ENCODE results near the gene MTMR10. TPM values are rescaled to one million over a fixed set of nuclear protein-coding genes. Genes with fewer than 3 reads are reported as not detected.

MTMR10 gene
- total RNA-seq, 1 experiment from 2014 or later = 5.0 TPM

GRCh38 chr15:30953183-30953582, 38.2 kb downstream of the MTMR10 start:
- no peaks in the 10 kb centered on the region for H3K9me3 Mint-ChIP-seq (ENCODE audit: low read depth, unreplicated experiment)
- no peak for DNase-seq
- no TSS peak for BruUV-seq (replicated peaks)
- TF ChIP-seq, protein P1, sequence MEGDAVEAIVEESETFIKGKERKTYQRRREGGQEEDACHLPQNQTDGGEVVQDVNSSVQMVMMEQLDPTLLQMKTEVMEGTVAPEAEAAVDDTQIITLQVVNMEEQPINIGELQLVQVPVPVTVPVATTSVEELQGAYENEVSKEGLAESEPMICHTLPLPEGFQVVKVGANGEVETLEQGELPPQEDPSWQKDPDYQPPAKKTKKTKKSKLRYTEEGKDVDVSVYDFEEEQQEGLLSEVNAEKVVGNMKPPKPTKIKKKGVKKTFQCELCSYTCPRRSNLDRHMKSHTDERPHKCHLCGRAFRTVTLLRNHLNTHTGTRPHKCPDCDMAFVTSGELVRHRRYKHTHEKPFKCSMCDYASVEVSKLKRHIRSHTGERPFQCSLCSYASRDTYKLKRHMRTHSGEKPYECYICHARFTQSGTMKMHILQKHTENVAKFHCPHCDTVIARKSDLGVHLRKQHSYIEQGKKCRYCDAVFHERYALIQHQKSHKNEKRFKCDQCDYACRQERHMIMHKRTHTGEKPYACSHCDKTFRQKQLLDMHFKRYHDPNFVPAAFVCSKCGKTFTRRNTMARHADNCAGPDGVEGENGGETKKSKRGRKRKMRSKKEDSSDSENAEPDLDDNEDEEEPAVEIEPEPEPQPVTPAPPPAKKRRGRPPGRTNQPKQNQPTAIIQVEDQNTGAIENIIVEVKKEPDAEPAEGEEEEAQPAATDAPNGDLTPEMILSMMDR (IDR thresholded peaks at IDR 0.05; ENCODE audit: unreplicated experiment) = no peak
- CTCF ChIA-PET = no interaction called here
- intact Hi-C loops (cut with micrococcal nuclease; ENCODE audit: unreplicated experiment) = no loop called here
- no peak overlapping the region for H3K4me3 Mint-ChIP-seq (ENCODE audit: low read depth, unreplicated experiment)
- H3K27me3 Mint-ChIP-seq (ENCODE audit: unreplicated experiment) = no peaks in the 10 kb centered on the region
- no peak overlapping the region for H3K27ac Mint-ChIP-seq (ENCODE audit: unreplicated experiment)
- H3K4me1 Mint-ChIP-seq (ENCODE audit: low read depth, unreplicated experiment) = no peaks in the 10 kb centered on the region
- no peaks in the 10 kb centered on the region for H3K36me3 Mint-ChIP-seq (ENCODE audit: insufficient read depth, unreplicated experiment)

GRCh38 chr15:30943654-30944335, 47.6 kb downstream of the MTMR10 start:
- DNase-seq = no peak
- Mint-ChIP-seq H3K27me3 (ENCODE audit: unreplicated experiment) (no peaks in the 10 kb centered on the region), H3K4me3 (ENCODE audit: low read depth, unreplicated experiment) (no peak overlapping the region), H3K36me3 (ENCODE audit: insufficient read depth, unreplicated experiment) (no peaks in the 10 kb centered on the region), H3K4me1 (ENCODE audit: low read depth, unreplicated experiment) (no peaks in the 10 kb centered on the region), H3K27ac (ENCODE audit: unreplicated experiment) (no peak overlapping the region), H3K9me3 (ENCODE audit: low read depth, unreplicated experiment) (no peaks in the 10 kb centered on the region)
- intact Hi-C loops (cut with micrococcal nuclease; ENCODE audit: unreplicated experiment) = no loop called here
- CTCF ChIA-PET = interaction anchor here (0.5 kb wide), 1 partner anchor 12 kb away, joined by 4 read pairs; no protein-coding TSS in a partner anchor
- BruUV-seq (replicated peaks) = no TSS peak
- TF ChIP-seq, protein P1 (IDR thresholded peaks at IDR 0.05; ENCODE audit: unreplicated experiment) = no peak

GRCh38 chr15:30941520-30941919, 49.9 kb downstream of the MTMR10 start:
- no peaks in the 10 kb centered on the region for H3K27me3 Mint-ChIP-seq (ENCODE audit: unreplicated experiment)

DNA sequence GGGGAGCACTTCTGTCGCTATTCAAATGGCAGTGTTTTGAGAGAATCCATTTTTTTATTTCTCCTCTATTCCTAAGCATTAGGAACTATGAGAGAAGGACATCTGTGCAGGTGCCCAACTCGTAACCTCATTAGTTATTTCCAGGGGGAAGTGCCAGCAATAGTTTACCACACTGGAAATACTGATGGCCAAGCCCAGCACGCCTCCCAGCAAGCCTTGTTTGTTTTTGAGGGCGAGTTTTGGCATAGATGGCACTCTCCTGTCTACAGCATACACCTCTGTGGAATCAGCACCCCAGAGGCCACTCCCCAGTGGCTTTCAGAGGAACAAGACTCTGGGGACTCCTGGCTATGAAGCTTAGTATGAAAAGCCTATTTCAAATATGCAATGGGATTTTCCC, 51.1 kb downstream of the MTMR10 start:
- intact Hi-C loops (cut with micrococcal nuclease; ENCODE audit: unreplicated experiment) = no loop called here
- CTCF ChIA-PET = no interaction called here
- no peaks in the 10 kb centered on the region for H3K36me3 Mint-ChIP-seq (ENCODE audit: insufficient read depth, unreplicated experiment)

More at GRCh38 chr15:30941520-30941919, 49.9 kb downstream of the MTMR10 start:
- Mint-ChIP-seq H3K4me3 (ENCODE audit: low read depth, unreplicated experiment) (no peak overlapping the region), H3K27ac (ENCODE audit: unreplicated experiment) (no peak overlapping the region), H3K9me3 (ENCODE audit: low read depth, unreplicated experiment) (no peaks in the 10 kb centered on the region), H3K36me3 (ENCODE audit: insufficient read depth, unreplicated experiment) (no peaks in the 10 kb centered on the region), H3K4me1 (ENCODE audit: low read depth, unreplicated experiment) (no peaks in the 10 kb centered on the region)
- TF ChIP-seq, protein P1 (IDR thresholded peaks at IDR 0.05; ENCODE audit: unreplicated experiment) = no peak
- BruUV-seq (replicated peaks) = no TSS peak
- CTCF ChIA-PET = no interaction called here
- intact Hi-C loops (cut with micrococcal nuclease; ENCODE audit: unreplicated experiment) = no loop called here
- DNase-seq = no peak

More for the DNA sequence above, 51.1 kb downstream of the MTMR10 start:
- no peak overlapping the region for H3K27ac Mint-ChIP-seq (ENCODE audit: unreplicated experiment)
- no peak for DNase-seq
- H3K4me3 Mint-ChIP-seq (ENCODE audit: low read depth, unreplicated experiment) = no peak overlapping the region
- TF ChIP-seq, protein P1 (IDR thresholded peaks at IDR 0.05; ENCODE audit: unreplicated experiment) = no peak
- no peaks in the 10 kb centered on the region for H3K4me1 Mint-ChIP-seq (ENCODE audit: low read depth, unreplicated experiment)
- no peaks in the 10 kb centered on the region for H3K9me3 Mint-ChIP-seq (ENCODE audit: low read depth, unreplicated experiment)
- H3K27me3 Mint-ChIP-seq (ENCODE audit: unreplicated experiment) = no peaks in the 10 kb centered on the region
- no TSS peak for BruUV-seq (replicated peaks)

All from Calu3 (cell line).